IMR-90 (cell line): ENCODE measurements around the gene RASGRP1. TPM values are rescaled to one million over a fixed set of nuclear protein-coding genes. Genes with fewer than 3 reads are reported as not detected.

ENCODE experiments used
- ATAC-seq: fragments of 200-7000 bp; cut with Tn5 transposase; 2 replicates; pipeline ENCODE4 v1.9.1; 2020; ENCODE audit warnings: low read depth, mild to moderate bottlenecking, moderate library complexity
- BruUV-seq: library from RNA; stranded (reverse); fragments of 400-500 nt; replicated peaks from 2 replicates; lab custom pipeline; 2021; lab: Mats Ljungman, UMichigan
- CTCF ChIA-PET: fragments of 300-600 bp; formaldehyde crosslinking; extraction: SDS; loops from one replicate; lab custom pipeline; 2021; ENCODE audit warnings: antibody characterized with exemption; lab: Yijun Ruan, JAX
- POLR2A ChIA-PET: fragments of 300-600 bp; sonication (Branson Sonifier 250); formaldehyde crosslinking; loops from one replicate; lab custom pipeline; 2022; ENCODE audit warnings: antibody characterized with exemption; ENCODE audit not compliant: unreplicated experiment; lab: Charles Lee
- DNase-seq: peaks from one replicate; pipeline ENCODE4 v3.0.0; 2013
- H2AFZ ChIP-seq: replicated peaks from 2 replicates; pipeline ENCODE3; 2013; ENCODE audit warnings: low read length, mild to moderate bottlenecking; ENCODE audit not compliant: poor library complexity
- H2AK5ac ChIP-seq: 2 replicates; pipeline ENCODE4 v1.6.1; 2013; ENCODE audit warnings: low read depth, low read length, inconsistent platforms
- H2AK9ac ChIP-seq: replicated peaks from 2 replicates; pipeline ENCODE3; 2013; ENCODE audit warnings: mild to moderate bottlenecking, low read depth, low read length, moderate library complexity; ENCODE audit not compliant: poor library complexity
- H2BK120ac ChIP-seq: 2 replicates; pipeline ENCODE4 v1.6.1; 2013; ENCODE audit warnings: low read depth, low read length, inconsistent platforms
- H2BK15ac ChIP-seq: 3 replicates; pipeline ENCODE4 v1.6.1; 2013; ENCODE audit warnings: low read depth, low read length, inconsistent platforms
- H2BK20ac ChIP-seq: 2 replicates; pipeline ENCODE4 v1.6.1; 2013; ENCODE audit warnings: low read depth, mild to moderate bottlenecking, inconsistent platforms, low read length, moderate library complexity
- H2BK5ac ChIP-seq: 2 replicates; pipeline ENCODE4 v1.6.1; 2013; ENCODE audit warnings: mild to moderate bottlenecking, low read depth, low read length, inconsistent platforms; ENCODE audit not compliant: poor library complexity, severe bottlenecking
- H3K14ac ChIP-seq: replicated peaks from 2 replicates; pipeline ENCODE4 v1.6.1; 2013; ENCODE audit warnings: low read depth, low read length, inconsistent platforms
- H3K18ac ChIP-seq: 2 replicates; pipeline ENCODE4 v1.6.1; 2013; ENCODE audit warnings: low read depth, low read length, control low read depth
- H3K23ac ChIP-seq: 2 replicates; pipeline ENCODE4 v1.6.1; 2013; ENCODE audit warnings: low read depth, low read length, inconsistent platforms
- H3K27ac ChIP-seq: 2 replicates; pipeline ENCODE4 v1.5.1; 2013; ENCODE audit warnings: mild to moderate bottlenecking, control low read depth, low read length; ENCODE audit not compliant: insufficient read depth
- H3K27me3 ChIP-seq: 2 replicates; pipeline ENCODE4 v1.6.1; 2013; ENCODE audit warnings: low read length; ENCODE audit not compliant: control insufficient read depth, insufficient read depth
- H3K36me3 ChIP-seq: 2 replicates; pipeline ENCODE4 v1.6.1; 2013; ENCODE audit warnings: low read length, mixed read lengths; ENCODE audit not compliant: control insufficient read depth, insufficient read depth
- H3K4ac ChIP-seq: 2 replicates; pipeline ENCODE4 v1.6.1; 2013; ENCODE audit warnings: low read depth, low read length, inconsistent platforms
- H3K4me1 ChIP-seq: 2 replicates; pipeline ENCODE4 v1.6.1; 2013; ENCODE audit warnings: low read length, mixed read lengths; ENCODE audit not compliant: control insufficient read depth, insufficient read depth
- H3K4me2 ChIP-seq: 2 replicates; pipeline ENCODE4 v1.6.1; 2013; ENCODE audit warnings: low read depth, mild to moderate bottlenecking, control low read depth, low read length, moderate library complexity
- H3K4me3 ChIP-seq: 2 replicates; pipeline ENCODE4 v1.5.1; 2013; ENCODE audit warnings: low read depth, mild to moderate bottlenecking, control low read depth, low read length, moderate library complexity; ENCODE audit not compliant: insufficient read depth
- H3K56ac ChIP-seq: 2 replicates; pipeline ENCODE4 v1.6.1; 2013; ENCODE audit warnings: low read length, inconsistent platforms; ENCODE audit not compliant: insufficient read depth; ENCODE audit errors: extremely low read depth
- H3K79me1 ChIP-seq, 2 experiments: 2 replicates each; pipeline ENCODE4 v1.6.1; 2013; ENCODE audit warnings: low read length in 2 of 2, inconsistent platforms in 1 of 2, low read depth in 1 of 2
- H3K9ac ChIP-seq: 2 replicates; pipeline ENCODE4 v1.6.1; 2013; ENCODE audit warnings: low read depth, low read length, control low read depth
- H3K9me1 ChIP-seq: 2 replicates; pipeline ENCODE4 v1.6.1; 2013; ENCODE audit warnings: low read length, inconsistent platforms; ENCODE audit not compliant: insufficient read depth
- H3K9me3 ChIP-seq: 2 replicates; pipeline ENCODE4 v1.6.1; 2013; ENCODE audit warnings: low read length; ENCODE audit not compliant: control insufficient read depth, insufficient read depth
- H4K20me1 ChIP-seq: 2 replicates; pipeline ENCODE4 v1.6.1; 2013; ENCODE audit warnings: low read length, inconsistent platforms; ENCODE audit not compliant: insufficient read depth
- H4K5ac ChIP-seq: 2 replicates; pipeline ENCODE4 v1.6.1; 2013; ENCODE audit warnings: mild to moderate bottlenecking, low read depth, low read length, control low read depth
- H4K8ac ChIP-seq, 2 experiments: 2 replicates each; pipeline ENCODE4 v1.6.1; 2013; ENCODE audit warnings: low read depth in 2 of 2, low read length in 2 of 2, control low read depth in 1 of 2, inconsistent platforms in 1 of 2
- H4K91ac ChIP-seq: 2 replicates; pipeline ENCODE4 v1.6.1; 2013; ENCODE audit warnings: low read depth, low read length, inconsistent platforms; ENCODE audit not compliant: insufficient read depth
- BHLHE40 ChIP-seq: fragments of 150-350 bp; IDR thresholded peaks from 2 replicates; pipeline ENCODE4 v1.6.1; 2016; ENCODE audit warnings: mild to moderate bottlenecking, low read depth, low read length
- ELK1 ChIP-seq: fragments of 150-350 bp; IDR thresholded peaks from 2 replicates; pipeline ENCODE4 v1.6.1; 2016; ENCODE audit warnings: low read depth, mild to moderate bottlenecking, low read length, moderate library complexity, borderline replicate concordance
- NFE2L2 ChIP-seq: fragments of 150-350 bp; IDR thresholded peaks from 2 replicates; pipeline ENCODE4 v1.6.1; 2016; ENCODE audit warnings: low read depth, mild to moderate bottlenecking, low read length
- SMC3 ChIP-seq: fragments of 150-350 bp; IDR thresholded peaks from 2 replicates; pipeline ENCODE4 v1.6.1; 2016; ENCODE audit warnings: low read depth, mild to moderate bottlenecking, antibody characterized with exemption, low read length, moderate library complexity
- dilution Hi-C: fragments of 300-500 bp; cut with HindIII; formaldehyde crosslinking; loops from one replicate; pipeline ENCODE4 v1.14.3; 2018; ENCODE audit warnings: low sequenced_read_pairs; ENCODE audit not compliant: unreplicated experiment
- in situ Hi-C: fragments of 300-500 bp; cut with MboI; formaldehyde crosslinking; loops from 3 replicates; pipeline ENCODE4 v1.14.3; 2019; ENCODE audit warnings: low sequenced_read_pairs, inconsistent platforms, mixed read lengths
- intact Hi-C: fragments of 100-400 bp; cut with micrococcal nuclease; formaldehyde crosslinking; loops from 2 replicates; pipeline ENCODE4 v1.10.0; 2022
- polyA plus RNA-seq, 3 experiments: library from polyadenylated mRNA; depleted of rRNA; stranded (reverse); fragments of >200 nt; gene quantifications; 2 replicates each; pipeline ENCODE4 v1.2.3, GENCODE V29; 2012; ENCODE audit warnings: low replicate concordance in 1 of 3
- total RNA-seq: library from RNA; depleted of rRNA; stranded (reverse); fragments of >200 nt; gene quantifications from 2 replicates; pipeline ENCODE4 v1.2.3, GENCODE V29; 2012

Gene RASGRP1
- total and polyA plus RNA-seq, 2 of the 4 experiments (the other 2 are of a cell fraction), result 1.4 to 3.2 TPM

DNA sequence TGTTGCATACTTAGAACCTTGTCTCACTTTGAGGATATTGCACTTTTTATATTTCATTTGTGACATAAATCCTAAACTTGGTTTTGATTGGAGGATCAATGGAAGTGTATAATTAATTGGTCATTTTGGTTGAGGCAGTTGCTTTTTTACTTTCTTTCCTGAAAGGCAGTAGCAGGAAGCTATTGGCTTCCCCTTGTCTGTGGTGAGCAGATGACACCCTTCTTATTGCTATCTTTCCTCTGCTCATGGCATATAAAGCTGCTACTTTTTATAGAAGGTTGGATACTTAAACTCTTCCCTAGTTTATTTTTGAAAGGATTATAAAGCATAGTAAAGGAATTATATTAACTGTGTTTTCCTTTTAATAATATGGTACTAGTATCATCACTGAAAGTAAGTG, 82.0 kb downstream of the RASGRP1 start:
- H3K23ac ChIP-seq, result no peak overlapping the region
- H3K4ac ChIP-seq, result no peak overlapping the region
- no peak overlapping the region for H4K91ac ChIP-seq
- H3K9me1 ChIP-seq, result peaks cover 7% of the 10 kb centered on the region
- intact Hi-C loops (no loop called here), in situ Hi-C loops (no loop called here), dilution Hi-C loops (no loop called here)
- no peak overlapping the region for H4K8ac ChIP-seq
- no peak overlapping the region for H4K5ac ChIP-seq
- no peaks in the 10 kb centered on the region for H4K20me1 ChIP-seq
- no peak overlapping the region for H2BK15ac ChIP-seq
- no peak overlapping the region for H2AK5ac ChIP-seq
- peaks cover 8% of the 10 kb centered on the region; the same call in 1 of the 2 replicates for H3K4me1 ChIP-seq
- H3K4me2 ChIP-seq, result no peak overlapping the region
- no peak overlapping the region for H2AK9ac ChIP-seq
- no peak overlapping the region for H3K4me3 ChIP-seq
- DNase-seq (no peak), ATAC-seq (no peak)
- H3K14ac ChIP-seq, result no peak overlapping the region
- no peak overlapping the region for H2BK20ac ChIP-seq
- H3K27me3 ChIP-seq, result no peaks in the 10 kb centered on the region
- no peak overlapping the region for H3K56ac ChIP-seq
- H2BK5ac ChIP-seq, result no peak overlapping the region
- ChIA-PET CTCF (interaction anchor here (0.8 to 1.3 kb wide), 3 partner anchors 42 to 208 kb away, joined by 3 to 5 read pairs (median 3); no protein-coding TSS in a partner anchor), POLR2A (no interaction called here)
- BruUV-seq, result no TSS peak
- H2BK120ac ChIP-seq, result no peak overlapping the region
- TF ChIP-seq ELK1 (no peak), SMC3 (no peak), NFE2L2 (no peak), BHLHE40 (no peak)
- H2AFZ ChIP-seq, result no peak overlapping the region
- no peak overlapping the region for H3K9ac ChIP-seq
- H3K18ac ChIP-seq, result no peak overlapping the region
- peaks cover 5 to 7% of the 10 kb centered on the region in 2 experiments for H3K79me1 ChIP-seq
- no peak overlapping the region for H3K27ac ChIP-seq
- no peaks in the 10 kb centered on the region for H3K9me3 ChIP-seq
- peaks cover 4% of the 10 kb centered on the region for H3K36me3 ChIP-seq
